Type B pancreatic cell (in vitro differentiated cells): ENCODE data around the gene SLC25A42. TPM values are rescaled to one million over a fixed set of nuclear protein-coding genes. Genes with fewer than 3 reads are reported as not detected.
"Not testable (repeated sequence)": the region's sequence is repeated elsewhere in the genome, so short reads cannot be mapped to it uniquely, and the experiment has no call there.

Source experiments
- DNase-seq: peaks from one replicate; pipeline ENCODE4 v3.0.0; 2021; ENCODE audit warnings: mixed read lengths; ENCODE audit not compliant: unreplicated experiment; ENCODE audit errors: extremely low spot score
- H3K27ac Mint-ChIP-seq: 2 replicates; pipeline ENCODE4 v1.8.0; 2021; ENCODE audit warnings: mild to moderate bottlenecking, mixed read lengths
- H3K27me3 Mint-ChIP-seq: 2 replicates; pipeline ENCODE4 v1.8.0; 2021; ENCODE audit warnings: mixed read lengths
- H3K36me3 Mint-ChIP-seq: 2 replicates; pipeline ENCODE4 v1.8.0; 2021; ENCODE audit warnings: mixed read lengths
- H3K4me1 Mint-ChIP-seq: one replicate; pipeline ENCODE4 v1.8.0; 2021; ENCODE audit warnings: mixed read lengths; ENCODE audit not compliant: unreplicated experiment
- H3K4me3 Mint-ChIP-seq: 2 replicates; pipeline ENCODE4 v1.8.0; 2021; ENCODE audit warnings: mild to moderate bottlenecking, mixed read lengths
- H3K9me3 Mint-ChIP-seq: 2 replicates; pipeline ENCODE4 v1.8.0; 2021; ENCODE audit warnings: mixed read lengths
- CTCF ChIP-seq: fragments of 200-600 bp; sonication (generic); conservative IDR thresholded peaks from 2 replicates; pipeline ENCODE4 v1.5.0; 2021; ENCODE audit warnings: antibody characterized with exemption, mild to moderate bottlenecking
- total RNA-seq: library from RNA; stranded (reverse); gene quantifications from 2 replicates; pipeline ENCODE4 v1.2.1, GENCODE V29; 2021; ENCODE audit warnings: low replicate concordance

Gene SLC25A42
- total RNA-seq, 1 donor from 2014 or later, result 13.4 TPM

- H3K27ac Mint-ChIP-seq, result peak overlapping the region; percentile 93
- H3K4me3 Mint-ChIP-seq, result peak overlapping the region; percentile 89
- peaks cover 12% of the 10 kb centered on the region for H3K4me1 Mint-ChIP-seq
- no peak for DNase-seq
- H3K9me3 Mint-ChIP-seq, result no peaks in the 10 kb centered on the region
- TF ChIP-seq CTCF, result no peak
- H3K36me3 Mint-ChIP-seq, result no peaks in the 10 kb centered on the region
- peaks cover 9% of the 10 kb centered on the region for H3K27me3 Mint-ChIP-seq
Measured at GRCh38 chr19:19105365-19106055, 41.7 kb downstream of the SLC25A42 start.

DNA sequence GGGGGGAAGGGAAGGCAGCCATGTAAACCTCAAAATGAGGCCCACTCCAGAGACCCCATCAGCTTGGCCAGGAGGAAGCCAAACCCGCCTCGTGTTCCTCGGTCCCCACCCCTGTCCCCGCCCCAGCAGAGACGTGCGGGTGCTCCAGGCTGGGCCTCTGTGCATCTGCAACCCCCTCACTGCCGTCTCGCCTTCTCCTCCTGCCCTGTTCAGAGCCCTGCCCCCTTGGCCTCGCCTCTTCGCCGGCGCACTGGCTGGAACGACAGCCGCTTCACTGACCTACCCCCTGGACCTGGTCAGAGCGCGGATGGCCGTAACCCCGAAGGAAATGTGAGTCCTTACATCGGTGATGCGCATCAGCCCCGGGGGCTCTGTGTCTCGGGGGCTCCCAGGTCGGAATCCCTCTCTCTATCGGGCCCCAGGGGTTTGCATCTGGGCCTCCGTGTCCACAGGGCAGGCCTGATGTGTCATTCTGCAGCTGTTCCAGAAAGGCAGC, 42.3 kb downstream of the SLC25A42 start:
- peak overlapping the region; percentile 89 for H3K4me3 Mint-ChIP-seq
- no peaks in the 10 kb centered on the region for H3K36me3 Mint-ChIP-seq
- no peaks in the 10 kb centered on the region for H3K9me3 Mint-ChIP-seq
- peak overlapping the region; percentile 93 for H3K27ac Mint-ChIP-seq
- DNase-seq, result no peak
- peaks cover 12% of the 10 kb centered on the region for H3K4me1 Mint-ChIP-seq
- peak; percentile 15 for TF ChIP-seq CTCF
- H3K27me3 Mint-ChIP-seq, result peaks cover 9% of the 10 kb centered on the region

DNA sequence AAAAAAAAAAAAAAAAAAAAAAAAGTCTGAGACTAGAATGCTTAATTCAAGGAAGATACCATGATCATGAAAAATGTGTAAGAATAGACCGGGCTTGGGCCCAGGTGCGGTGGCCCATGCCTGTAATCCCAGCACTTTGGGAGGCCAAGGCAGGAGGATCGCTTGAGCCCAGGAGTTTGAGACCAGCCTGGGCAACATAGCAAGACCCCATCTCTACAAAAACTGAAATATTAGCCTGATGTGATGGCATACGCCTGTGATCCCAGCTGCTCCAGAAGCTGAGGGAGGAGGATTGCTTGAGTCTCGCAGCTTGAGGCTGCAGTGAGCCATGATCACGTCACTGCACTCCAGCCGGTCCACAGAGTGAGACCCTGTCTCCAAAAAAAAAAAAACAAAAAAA, 43.1 kb downstream of the SLC25A42 start:
- Mint-ChIP-seq H3K27ac (peak overlapping the region; percentile 74), H3K27me3 (peaks cover 12% of the 10 kb centered on the region), H3K4me1 (peaks cover 12% of the 10 kb centered on the region)
- H3K36me3 Mint-ChIP-seq, DNase-seq, H3K4me3 Mint-ChIP-seq, H3K9me3 Mint-ChIP-seq: not testable (repeated sequence)

DNA sequence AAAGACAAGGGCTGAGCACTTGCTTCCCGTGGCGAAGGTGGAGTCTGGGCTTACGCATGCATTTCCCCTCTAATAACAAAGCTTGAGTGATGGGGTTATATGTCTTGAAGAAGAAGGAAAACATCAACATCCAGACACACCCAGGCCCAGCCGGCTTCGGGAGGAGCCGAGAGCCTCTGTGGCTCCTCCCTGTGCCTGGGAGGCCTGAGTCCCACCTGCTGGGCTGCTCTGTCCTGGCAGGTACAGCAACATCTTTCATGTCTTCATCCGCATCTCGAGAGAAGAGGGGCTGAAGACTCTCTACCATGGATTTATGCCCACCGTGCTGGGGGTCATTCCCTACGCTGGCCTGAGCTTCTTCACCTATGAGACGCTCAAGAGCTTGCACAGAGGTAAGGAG, 43.9 kb downstream of the SLC25A42 start:
- H3K4me1 Mint-ChIP-seq, result peaks cover 12% of the 10 kb centered on the region
- H3K4me3 Mint-ChIP-seq, result peak overlapping the region; percentile 44
- no peaks in the 10 kb centered on the region for H3K36me3 Mint-ChIP-seq
- no peak for TF ChIP-seq CTCF
- peak overlapping the region; percentile 74 for H3K27ac Mint-ChIP-seq
- H3K9me3 Mint-ChIP-seq, result no peaks in the 10 kb centered on the region
- peaks cover 15% of the 10 kb centered on the region for H3K27me3 Mint-ChIP-seq
- DNase-seq, result no peak

GRCh38 chr19:19109601-19110000, 45.8 kb downstream of the SLC25A42 start:
- Mint-ChIP-seq H3K36me3 (no peaks in the 10 kb centered on the region), H3K27me3 (peaks cover 15% of the 10 kb centered on the region)

More at GRCh38 chr19:19109601-19110000, 45.8 kb downstream of the SLC25A42 start:
- Mint-ChIP-seq H3K27ac (no peak overlapping the region), H3K9me3 (no peaks in the 10 kb centered on the region), H3K4me3 (peak overlapping the region; percentile 73), H3K4me1 (peaks cover 22% of the 10 kb centered on the region)
- TF ChIP-seq CTCF, result no peak
- no peak for DNase-seq
